Neural cell (in vitro differentiated cells): Measurements from ENCODE around the gene KLRB1. TPM values are rescaled to one million over a fixed set of nuclear protein-coding genes. Genes with fewer than 3 reads are reported as not detected.
"Not testable (repeated sequence)": the region's sequence is repeated elsewhere in the genome, so short reads cannot be mapped to it uniquely, and the experiment has no call there.

ENCODE experiments used
- H2AFZ ChIP-seq: fragments of 200-600, 300-800 bp; sonication (generic), shearing (Covaris generic); 2 replicates; pipeline ENCODE4 v1.6.0; 2014; ENCODE audit warnings: low read depth, mild to moderate bottlenecking, antibody characterized with exemption, low read length, moderate library complexity
- H3F3A ChIP-seq: fragments of 200-600 bp; shearing (Covaris generic); 2 replicates; pipeline ENCODE4 v1.6.1; 2016; ENCODE audit warnings: mild to moderate bottlenecking, moderate library complexity, mixed read lengths, antibody characterized with exemption, low read length; ENCODE audit not compliant: insufficient read depth, poor library complexity, severe bottlenecking
- H3K27ac ChIP-seq: fragments of 200-600, 300-800 bp; sonication (generic), shearing (Covaris generic); 2 replicates; pipeline ENCODE4 v1.5.1; 2014; ENCODE audit warnings: mild to moderate bottlenecking, low read length, moderate library complexity
- H3K27me3 ChIP-seq: fragments of 300-800, 200-600 bp; sonication (generic), shearing (Covaris generic); 2 replicates; pipeline ENCODE4 v1.6.0; 2014; ENCODE audit warnings: mild to moderate bottlenecking, low read depth, low read length, moderate library complexity; ENCODE audit not compliant: insufficient read depth
- H3K36me3 ChIP-seq: fragments of 300-800, 200-600 bp; sonication (generic), shearing (Covaris generic); 2 replicates; pipeline ENCODE4 v1.5.1; 2014; ENCODE audit warnings: mild to moderate bottlenecking, antibody characterized with exemption, low read length, moderate library complexity; ENCODE audit not compliant: insufficient read depth
- H3K4me2 ChIP-seq: fragments of 300-800, 200-600 bp; sonication (generic), shearing (Covaris generic); 2 replicates; pipeline ENCODE4 v1.6.0; 2014; ENCODE audit warnings: mild to moderate bottlenecking, low read length
- H3K4me3 ChIP-seq: fragments of 300-800, 200-600 bp; sonication (generic), shearing (Covaris generic); 2 replicates; pipeline ENCODE4 v1.5.1; 2014; ENCODE audit warnings: mild to moderate bottlenecking, low read length, moderate library complexity
- H3K79me2 ChIP-seq: fragments of 200-600 bp; shearing (Covaris generic); replicated peaks from 2 replicates; pipeline ENCODE4 v1.6.0; 2014; ENCODE audit warnings: mild to moderate bottlenecking, low read length, moderate library complexity; ENCODE audit not compliant: insufficient read depth
- H3K9ac ChIP-seq: fragments of 300-800, 200-600 bp; sonication (generic), shearing (Covaris generic); 2 replicates; pipeline ENCODE4 v1.6.1; 2016; ENCODE audit warnings: mild to moderate bottlenecking, low read length, mixed read lengths
- H3K9me2 ChIP-seq: fragments of 200-600 bp; shearing (Covaris generic); 2 replicates; pipeline ENCODE4 v1.6.1; 2016; ENCODE audit warnings: mild to moderate bottlenecking, low read length, mixed read lengths; ENCODE audit not compliant: insufficient read depth
- H3K9me3 ChIP-seq: fragments of 200-600, 300-800 bp; sonication (generic), shearing (Covaris generic); 2 replicates; pipeline ENCODE4 v1.6.1; 2016; ENCODE audit warnings: mild to moderate bottlenecking, mixed run types, low read length, moderate library complexity, mixed read lengths
- H4K20me1 ChIP-seq: fragments of 200-600 bp; shearing (Covaris generic); 2 replicates; pipeline ENCODE4 v1.6.1; 2016; ENCODE audit warnings: mild to moderate bottlenecking, mixed run types; ENCODE audit not compliant: insufficient read depth
- EP300 ChIP-seq: fragments of 450-650 bp; conservative IDR thresholded peaks from 2 replicates; pipeline ENCODE4 v1.6.1; 2014; ENCODE audit warnings: antibody characterized with exemption, mild to moderate bottlenecking, moderate library complexity; ENCODE audit not compliant: poor library complexity, severe bottlenecking
- EZH2 ChIP-seq: fragments of 200-600, 300-800 bp; shearing (Covaris generic), sonication (generic); IDR thresholded peaks from 2 replicates; pipeline ENCODE4 v1.6.1; 2014; ENCODE audit warnings: antibody characterized with exemption, low read length, borderline replicate concordance, mild to moderate bottlenecking; ENCODE audit not compliant: insufficient read depth, poor library complexity, severe bottlenecking
- MXI1 ChIP-seq: fragments of 450-650 bp; conservative IDR thresholded peaks from 2 replicates; pipeline ENCODE4 v1.6.1; 2014; ENCODE audit warnings: antibody characterized with exemption, mild to moderate bottlenecking; ENCODE audit not compliant: poor library complexity, severe bottlenecking
- POLR2AphosphoS5 ChIP-seq: IDR thresholded peaks from 2 replicates; pipeline ENCODE4 v1.6.1; 2012
- RAD21 ChIP-seq: fragments of 450-650 bp; conservative IDR thresholded peaks from 2 replicates; pipeline ENCODE4 v1.6.1; 2014; ENCODE audit warnings: antibody characterized with exemption, mild to moderate bottlenecking, moderate library complexity
- SMC3 ChIP-seq: fragments of 450-650 bp; conservative IDR thresholded peaks from 2 replicates; pipeline ENCODE4 v1.6.1; 2014; ENCODE audit warnings: antibody characterized with exemption, mild to moderate bottlenecking, moderate library complexity; ENCODE audit not compliant: poor library complexity
- TAF1 ChIP-seq: IDR thresholded peaks from 2 replicates; pipeline ENCODE4 v1.6.1; 2012; ENCODE audit warnings: low read depth
- polyA plus RNA-seq: library from polyadenylated mRNA; depleted of rRNA; stranded (reverse); fragments of >200 nt; gene quantifications from 2 replicates; pipeline ENCODE4 v1.2.3, GENCODE V29; 2014
- TF ChIP-seq, protein P1 (sequence below): fragments of 450-650 bp; IDR thresholded peaks from 2 replicates; pipeline ENCODE4 v1.5.1; 2014; ENCODE audit warnings: antibody characterized with exemption, mild to moderate bottlenecking, moderate library complexity; ENCODE audit not compliant: poor library complexity, severe bottlenecking
- TF ChIP-seq, protein P2 (sequence below): IDR thresholded peaks from 2 replicates; pipeline ENCODE4 v1.6.1; 2012; ENCODE audit warnings: borderline replicate concordance

KLRB1 gene
- polyA plus RNA-seq, 1 donor from 2014 or later, result not detected

DNA sequence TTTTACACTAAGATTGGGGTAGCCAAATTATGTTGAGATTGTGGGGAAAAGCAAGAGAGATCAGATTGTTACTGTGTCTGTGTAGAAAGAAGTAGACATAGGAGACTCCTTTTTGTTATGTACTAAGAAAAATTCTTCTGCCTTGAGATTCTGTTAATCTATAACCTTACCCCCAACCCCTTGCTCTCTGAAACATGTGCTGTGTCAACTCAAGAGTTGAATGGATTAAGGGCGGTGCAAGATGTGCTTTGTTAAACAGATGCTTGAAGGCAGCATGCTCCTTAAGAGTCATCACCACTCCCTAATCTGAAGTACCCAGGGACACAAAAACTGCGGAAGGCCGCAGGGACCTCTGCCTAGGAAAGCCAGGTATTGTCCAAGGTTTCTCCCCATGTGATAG is 7.3 kb downstream of the KLRB1 start:
- not testable (repeated sequence) for H3K79me2 ChIP-seq, H3K4me2 ChIP-seq, H3K9me3 ChIP-seq, H3K27me3 ChIP-seq, H3F3A ChIP-seq, H3K27ac ChIP-seq, H4K20me1 ChIP-seq, H2AFZ ChIP-seq, H3K36me3 ChIP-seq, H3K4me3 ChIP-seq, H3K9ac ChIP-seq, H3K9me2 ChIP-seq

DNA sequence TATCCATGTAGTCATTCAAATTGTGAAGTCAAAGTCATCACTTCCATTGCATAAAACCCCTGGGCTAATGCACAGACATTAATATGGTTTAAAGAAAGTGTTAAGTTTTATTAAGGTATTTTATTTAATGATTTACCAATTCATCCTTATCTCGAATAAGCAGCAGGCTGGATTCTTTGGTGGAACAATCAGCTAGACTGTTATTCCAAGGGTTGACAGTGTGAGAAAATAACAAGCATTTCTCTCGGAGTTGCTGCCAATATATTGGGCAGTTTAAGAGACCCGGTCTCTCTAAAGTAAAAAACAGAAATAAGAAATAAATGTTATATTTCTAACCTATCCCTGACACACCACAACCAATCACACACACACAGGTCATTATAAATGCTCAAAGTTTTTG is 9.4 kb downstream of the KLRB1 start:
- Histone ChIP-seq H3K27me3 (no peaks in the 10 kb centered on the region), H3K9me2 (no peaks in the 10 kb centered on the region), H3K9ac (no peak overlapping the region), H3K4me3 (no peak overlapping the region), H3F3A (no peaks in the 10 kb centered on the region), H3K4me2 (no peak overlapping the region), H2AFZ (no peak overlapping the region), H4K20me1 (no peaks in the 10 kb centered on the region), H3K79me2 (no peaks in the 10 kb centered on the region), H3K27ac (no peak overlapping the region), H3K36me3 (no peaks in the 10 kb centered on the region), H3K9me3 (no peaks in the 10 kb centered on the region)
- TF ChIP-seq EZH2, result no peak
- no peak for TF ChIP-seq SMC3
- TF ChIP-seq MXI1, result no peak
- TF ChIP-seq POLR2AphosphoS5, result no peak
- TF ChIP-seq, protein P1, sequence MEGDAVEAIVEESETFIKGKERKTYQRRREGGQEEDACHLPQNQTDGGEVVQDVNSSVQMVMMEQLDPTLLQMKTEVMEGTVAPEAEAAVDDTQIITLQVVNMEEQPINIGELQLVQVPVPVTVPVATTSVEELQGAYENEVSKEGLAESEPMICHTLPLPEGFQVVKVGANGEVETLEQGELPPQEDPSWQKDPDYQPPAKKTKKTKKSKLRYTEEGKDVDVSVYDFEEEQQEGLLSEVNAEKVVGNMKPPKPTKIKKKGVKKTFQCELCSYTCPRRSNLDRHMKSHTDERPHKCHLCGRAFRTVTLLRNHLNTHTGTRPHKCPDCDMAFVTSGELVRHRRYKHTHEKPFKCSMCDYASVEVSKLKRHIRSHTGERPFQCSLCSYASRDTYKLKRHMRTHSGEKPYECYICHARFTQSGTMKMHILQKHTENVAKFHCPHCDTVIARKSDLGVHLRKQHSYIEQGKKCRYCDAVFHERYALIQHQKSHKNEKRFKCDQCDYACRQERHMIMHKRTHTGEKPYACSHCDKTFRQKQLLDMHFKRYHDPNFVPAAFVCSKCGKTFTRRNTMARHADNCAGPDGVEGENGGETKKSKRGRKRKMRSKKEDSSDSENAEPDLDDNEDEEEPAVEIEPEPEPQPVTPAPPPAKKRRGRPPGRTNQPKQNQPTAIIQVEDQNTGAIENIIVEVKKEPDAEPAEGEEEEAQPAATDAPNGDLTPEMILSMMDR, result no peak
- TF ChIP-seq TAF1, result no peak

DNA sequence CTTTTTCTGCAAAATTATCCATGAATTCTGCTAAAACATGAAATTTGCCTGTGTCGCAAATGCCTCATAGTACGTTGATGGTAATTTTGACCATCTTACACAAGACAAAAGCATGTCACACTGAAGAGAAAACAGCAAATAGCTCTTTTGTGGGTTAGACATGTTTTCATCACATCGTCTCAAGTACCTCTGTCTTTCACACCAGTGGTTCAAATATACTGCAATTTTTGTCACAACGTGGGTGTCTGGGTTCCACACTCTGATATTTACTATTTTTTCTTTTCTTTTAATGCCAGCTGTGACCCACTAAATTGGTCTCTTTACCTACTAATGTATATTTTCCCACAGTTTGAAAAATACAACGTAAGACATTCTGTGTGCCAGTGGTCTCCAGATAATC is 10.4 kb downstream of the KLRB1 start:
- Histone ChIP-seq H3K9me3 (no peaks in the 10 kb centered on the region), H3K9me2 (no peaks in the 10 kb centered on the region), H3K4me2 (no peak overlapping the region), H3K9ac (no peak overlapping the region), H3K36me3 (no peaks in the 10 kb centered on the region), H2AFZ (no peak overlapping the region), H3K27me3 (no peaks in the 10 kb centered on the region), H3F3A (no peaks in the 10 kb centered on the region), H3K79me2 (no peaks in the 10 kb centered on the region), H3K4me3 (no peak overlapping the region), H4K20me1 (no peaks in the 10 kb centered on the region), H3K27ac (no peak overlapping the region)
- TF ChIP-seq SMC3, result no peak
- TF ChIP-seq, protein P1, result no peak
- TF ChIP-seq EP300, result no peak
- TF ChIP-seq POLR2AphosphoS5, result no peak
- no peak for TF ChIP-seq MXI1
- no peak for TF ChIP-seq EZH2
- no peak for TF ChIP-seq RAD21
- TF ChIP-seq TAF1, result no peak
- TF ChIP-seq, protein P2, sequence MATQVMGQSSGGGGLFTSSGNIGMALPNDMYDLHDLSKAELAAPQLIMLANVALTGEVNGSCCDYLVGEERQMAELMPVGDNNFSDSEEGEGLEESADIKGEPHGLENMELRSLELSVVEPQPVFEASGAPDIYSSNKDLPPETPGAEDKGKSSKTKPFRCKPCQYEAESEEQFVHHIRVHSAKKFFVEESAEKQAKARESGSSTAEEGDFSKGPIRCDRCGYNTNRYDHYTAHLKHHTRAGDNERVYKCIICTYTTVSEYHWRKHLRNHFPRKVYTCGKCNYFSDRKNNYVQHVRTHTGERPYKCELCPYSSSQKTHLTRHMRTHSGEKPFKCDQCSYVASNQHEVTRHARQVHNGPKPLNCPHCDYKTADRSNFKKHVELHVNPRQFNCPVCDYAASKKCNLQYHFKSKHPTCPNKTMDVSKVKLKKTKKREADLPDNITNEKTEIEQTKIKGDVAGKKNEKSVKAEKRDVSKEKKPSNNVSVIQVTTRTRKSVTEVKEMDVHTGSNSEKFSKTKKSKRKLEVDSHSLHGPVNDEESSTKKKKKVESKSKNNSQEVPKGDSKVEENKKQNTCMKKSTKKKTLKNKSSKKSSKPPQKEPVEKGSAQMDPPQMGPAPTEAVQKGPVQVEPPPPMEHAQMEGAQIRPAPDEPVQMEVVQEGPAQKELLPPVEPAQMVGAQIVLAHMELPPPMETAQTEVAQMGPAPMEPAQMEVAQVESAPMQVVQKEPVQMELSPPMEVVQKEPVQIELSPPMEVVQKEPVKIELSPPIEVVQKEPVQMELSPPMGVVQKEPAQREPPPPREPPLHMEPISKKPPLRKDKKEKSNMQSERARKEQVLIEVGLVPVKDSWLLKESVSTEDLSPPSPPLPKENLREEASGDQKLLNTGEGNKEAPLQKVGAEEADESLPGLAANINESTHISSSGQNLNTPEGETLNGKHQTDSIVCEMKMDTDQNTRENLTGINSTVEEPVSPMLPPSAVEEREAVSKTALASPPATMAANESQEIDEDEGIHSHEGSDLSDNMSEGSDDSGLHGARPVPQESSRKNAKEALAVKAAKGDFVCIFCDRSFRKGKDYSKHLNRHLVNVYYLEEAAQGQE, result no peak
